D721Med (cell line): Measurements from ENCODE around the gene FADS3.

Source experiments
- DNase-seq: peaks from one replicate; pipeline ENCODE4 v3.0.0; 2011; ENCODE audit warnings: low spot score; ENCODE audit not compliant: insufficient read length
- FAIRE-seq: peaks from 2 replicates; lab custom pipeline; 2011; peaks lifted over from hg19 to GRCh38; lab: Jason Lieb, UNC
- TF ChIP-seq, protein P1 (sequence below): IDR thresholded peaks from 2 replicates; pipeline ENCODE4 v1.5.1; 2012; ENCODE audit warnings: mild to moderate bottlenecking, control low read depth; ENCODE audit not compliant: insufficient read depth; ENCODE audit errors: missing control alignments

The FADS3 gene

GRCh38 chr11:61907871-61908729 is 16.8 kb upstream of the FADS3 start:
- DNase-seq, result no peak
- TF ChIP-seq, protein P1, sequence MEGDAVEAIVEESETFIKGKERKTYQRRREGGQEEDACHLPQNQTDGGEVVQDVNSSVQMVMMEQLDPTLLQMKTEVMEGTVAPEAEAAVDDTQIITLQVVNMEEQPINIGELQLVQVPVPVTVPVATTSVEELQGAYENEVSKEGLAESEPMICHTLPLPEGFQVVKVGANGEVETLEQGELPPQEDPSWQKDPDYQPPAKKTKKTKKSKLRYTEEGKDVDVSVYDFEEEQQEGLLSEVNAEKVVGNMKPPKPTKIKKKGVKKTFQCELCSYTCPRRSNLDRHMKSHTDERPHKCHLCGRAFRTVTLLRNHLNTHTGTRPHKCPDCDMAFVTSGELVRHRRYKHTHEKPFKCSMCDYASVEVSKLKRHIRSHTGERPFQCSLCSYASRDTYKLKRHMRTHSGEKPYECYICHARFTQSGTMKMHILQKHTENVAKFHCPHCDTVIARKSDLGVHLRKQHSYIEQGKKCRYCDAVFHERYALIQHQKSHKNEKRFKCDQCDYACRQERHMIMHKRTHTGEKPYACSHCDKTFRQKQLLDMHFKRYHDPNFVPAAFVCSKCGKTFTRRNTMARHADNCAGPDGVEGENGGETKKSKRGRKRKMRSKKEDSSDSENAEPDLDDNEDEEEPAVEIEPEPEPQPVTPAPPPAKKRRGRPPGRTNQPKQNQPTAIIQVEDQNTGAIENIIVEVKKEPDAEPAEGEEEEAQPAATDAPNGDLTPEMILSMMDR, result no peak
- FAIRE-seq, result no peak

DNA sequence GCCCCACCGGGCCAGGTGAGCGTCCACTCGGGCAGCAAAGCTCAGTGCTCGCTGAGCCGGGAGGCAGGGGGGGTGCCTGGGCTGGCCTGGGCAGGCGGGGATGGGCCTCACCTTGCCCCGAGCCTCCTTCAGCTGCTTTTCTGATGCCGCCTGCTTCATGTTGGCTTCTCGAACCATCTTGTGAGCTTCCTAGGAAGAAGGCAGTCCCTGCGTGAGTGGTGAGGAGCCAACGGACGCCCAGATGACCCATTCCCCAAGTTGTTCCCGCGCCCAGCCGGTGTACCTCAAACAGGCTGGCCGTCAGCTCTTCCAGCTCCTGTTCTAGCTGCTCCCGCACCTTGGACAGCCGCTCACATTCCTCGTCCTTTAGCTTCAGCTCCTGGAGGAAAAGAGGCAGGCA is 15.9 kb upstream of the FADS3 start:
- DNase-seq (no peak), FAIRE-seq (no peak)
- TF ChIP-seq, protein P1, result no peak

DNA sequence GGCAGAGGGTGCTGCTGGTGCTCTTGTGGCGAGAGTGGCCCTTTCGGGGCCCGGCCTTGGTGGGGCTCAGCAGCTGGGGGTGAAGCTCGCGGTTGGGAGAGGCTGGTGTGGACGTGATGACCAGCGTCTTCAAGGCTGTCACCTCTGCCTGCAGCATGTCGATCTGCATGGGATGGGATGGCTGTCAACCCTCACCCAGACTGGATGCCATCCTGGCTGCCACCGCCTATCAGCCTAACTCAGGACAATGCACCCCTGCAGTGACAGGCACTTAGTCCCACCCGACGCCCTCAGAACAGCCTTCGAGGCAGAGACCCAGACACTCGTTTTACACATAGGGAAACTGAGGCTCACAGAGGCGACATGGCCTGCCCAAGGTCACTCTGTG is 15.2 kb upstream of the FADS3 start:
- FAIRE-seq, result no peak
- TF ChIP-seq, protein P1, result no peak
- DNase-seq, result no peak

DNA sequence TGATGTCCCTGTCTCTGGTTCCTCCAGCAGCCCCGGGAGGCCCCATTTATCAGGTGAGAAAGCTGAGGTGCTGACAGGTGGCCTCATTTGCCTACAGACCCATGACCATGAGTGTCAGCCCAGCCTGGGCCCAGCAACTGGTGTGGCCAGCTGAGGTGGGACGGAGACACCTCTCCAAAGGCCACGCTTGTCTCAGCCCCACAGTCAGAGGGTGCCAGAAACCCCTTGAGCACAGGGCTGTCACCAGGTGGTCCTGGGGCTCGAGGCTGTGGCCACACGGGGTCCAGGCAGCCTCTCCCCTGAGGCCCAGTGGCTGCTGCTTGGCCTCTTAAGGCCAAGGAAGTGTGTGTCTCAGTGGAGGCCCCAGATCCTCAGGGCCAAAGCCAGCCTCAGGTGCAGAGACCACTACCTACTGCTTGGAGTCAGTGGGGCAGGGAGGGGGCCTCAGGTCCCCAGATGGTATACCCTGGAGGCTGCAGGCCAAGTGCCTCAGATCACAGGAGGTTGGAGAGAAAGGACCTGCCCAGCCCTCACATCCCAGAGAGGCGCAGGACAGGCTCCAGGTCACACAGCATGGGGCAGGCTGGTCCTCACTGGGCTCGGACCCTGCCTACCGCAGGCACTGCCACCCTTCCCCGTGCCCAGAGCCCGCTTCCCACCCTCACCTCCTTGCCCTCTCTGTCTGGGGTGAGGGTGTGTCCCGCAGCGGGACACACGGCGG is 14.6 kb upstream of the FADS3 start:
- FAIRE-seq (no peak), DNase-seq (no peak)
- TF ChIP-seq, protein P1, result no peak

DNA sequence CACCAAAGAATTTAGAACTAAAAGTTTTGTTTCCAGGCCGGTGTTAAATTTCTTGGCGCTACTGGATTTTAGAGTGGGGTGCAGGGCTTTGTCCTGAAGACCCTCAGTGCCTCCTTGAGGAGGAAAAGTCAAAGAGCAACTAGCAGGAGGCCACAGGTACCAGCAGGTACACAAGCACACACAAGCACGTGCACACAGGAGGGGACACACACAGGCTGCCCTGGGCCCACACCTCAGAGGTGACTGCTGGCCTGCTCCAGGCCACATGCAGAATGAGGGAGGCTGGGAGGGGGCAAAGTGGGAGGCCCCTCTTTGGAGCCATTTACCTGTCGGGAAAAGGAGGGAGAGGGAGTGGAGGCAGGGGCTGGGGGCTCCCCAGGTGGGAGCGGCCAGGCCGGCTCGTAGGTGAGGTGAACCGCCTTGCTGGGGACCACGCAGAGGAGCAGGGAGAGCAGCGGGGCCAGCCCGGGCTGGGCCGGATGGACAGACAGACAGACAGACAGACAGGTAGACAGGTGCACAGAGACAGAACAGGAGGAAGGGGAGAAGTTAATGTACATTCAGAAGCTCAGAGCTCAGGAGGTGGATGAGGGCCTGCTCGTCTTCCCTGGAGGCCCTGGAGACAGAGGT is 13.8 kb upstream of the FADS3 start:
- DNase-seq (no peak), FAIRE-seq (no peak)
- TF ChIP-seq, protein P1, result no peak

GRCh38 chr11:61904539-61905048 is 13.2 kb upstream of the FADS3 start:
- no peak for DNase-seq
- no peak for FAIRE-seq
- TF ChIP-seq, protein P1, result no peak
